Measurements from ENCODE around the gene STON1.
"Not testable (repeated sequence)": the region's sequence is repeated elsewhere in the genome, so short reads cannot be mapped to it uniquely, and the experiment has no call there.

STON1 gene

GRCh38 chr2:48620604-48621003 lies 90.7 kb downstream of the STON1 start:
- DNase-seq (ENCODE audit: low read depth), result no peak

- not testable (repeated sequence) for DNase-seq (ENCODE audit: low read depth)
Observed at GRCh38 chr2:48622691-48623090, 92.7 kb downstream of the STON1 start.

GRCh38 chr2:48624696-48625095 lies 94.7 kb downstream of the STON1 start:
- DNase-seq (ENCODE audit: low read depth), result no peak

DNA sequence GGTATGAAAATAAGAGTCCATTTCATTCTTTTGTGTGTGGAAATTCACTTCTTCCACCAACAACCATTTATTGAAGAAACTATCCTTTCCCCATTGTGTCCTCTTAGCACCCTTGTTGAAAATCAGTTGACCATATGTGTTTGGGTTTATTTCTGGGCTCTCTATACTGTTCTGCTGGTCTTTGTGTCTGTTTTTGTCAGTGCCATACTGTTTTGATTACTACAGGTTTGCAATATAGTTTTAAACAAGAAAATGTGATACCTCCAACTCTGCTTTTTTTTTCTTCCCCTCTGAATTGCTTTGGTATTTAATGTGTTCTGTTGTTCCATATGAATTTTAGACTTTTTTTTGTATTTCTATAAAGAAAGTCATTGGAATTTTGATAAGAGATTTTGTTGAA lies 96.1 kb downstream of the STON1 start:
- no peak for DNase-seq (ENCODE audit: low read depth)

- no peak for DNase-seq (ENCODE audit: low read depth)
Observed at GRCh38 chr2:48633143-48633542, 103.2 kb downstream of the STON1 start.

- DNase-seq (ENCODE audit: low read depth), result no peak
Observed at GRCh38 chr2:48635786-48636185, 105.8 kb downstream of the STON1 start.

GRCh38 chr2:48638261-48638660 lies 108.3 kb downstream of the STON1 start:
- no peak for DNase-seq (ENCODE audit: low read depth)
